GM19468 (cell line): ENCODE measurements around the gene TGFBR1.
A peak's percentile ranks its signal among the peaks of the same experiment; 100 is the strongest.

Experiments
- ATAC-seq: cut with Tn5 transposase; IDR thresholded peaks from one replicate; pipeline ENCODE4 v1.9.1; 2021; ENCODE audit warnings: mild to moderate bottlenecking, moderate library complexity, moderate number of reproducible peaks; ENCODE audit not compliant: unreplicated experiment; ENCODE audit errors: extremely low read depth

TGFBR1 gene

GRCh38 chr9:99103901-99104458 is 933 bp upstream of the TGFBR1 start:
- ATAC-seq, result no peak

DNA sequence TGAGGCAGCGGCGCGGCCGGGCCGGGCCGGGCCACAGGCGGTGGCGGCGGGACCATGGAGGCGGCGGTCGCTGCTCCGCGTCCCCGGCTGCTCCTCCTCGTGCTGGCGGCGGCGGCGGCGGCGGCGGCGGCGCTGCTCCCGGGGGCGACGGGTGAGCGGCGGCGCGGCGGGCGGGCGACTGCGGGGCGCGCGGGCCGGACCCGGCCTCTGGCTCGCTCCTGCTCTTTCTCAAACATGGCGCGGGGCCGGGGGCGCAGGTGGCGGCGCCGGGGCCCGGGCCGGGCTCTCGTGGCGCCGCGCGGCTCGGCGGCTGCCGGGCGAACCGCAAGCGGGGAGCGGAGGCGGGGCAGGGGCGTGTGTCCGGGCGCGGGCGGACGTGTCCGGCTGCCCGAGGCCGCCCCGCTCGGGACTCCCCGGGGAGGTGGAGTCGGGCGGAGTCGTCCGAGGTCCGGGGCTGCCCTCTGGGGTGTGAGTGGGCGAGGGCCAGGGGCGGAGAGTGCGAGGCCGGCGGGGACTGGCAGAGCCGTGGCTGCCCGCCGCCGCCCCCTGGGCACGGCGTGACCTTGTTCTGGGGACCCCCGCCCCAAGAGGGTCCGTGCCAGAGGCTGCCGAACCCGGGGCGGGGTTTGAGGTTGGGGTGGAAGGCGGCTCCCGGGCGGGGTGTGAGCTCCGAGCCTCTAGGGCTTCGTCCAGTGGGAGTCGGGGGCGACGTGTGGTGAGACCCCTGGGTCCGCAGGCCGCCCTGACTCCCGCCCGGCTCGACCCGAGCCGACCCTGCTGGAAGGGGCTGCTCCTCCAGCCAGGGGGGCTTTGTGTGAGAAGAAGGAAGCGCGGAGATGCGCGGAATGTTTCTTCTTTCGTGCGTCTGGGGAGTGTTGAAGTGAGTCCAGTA is 485 bp downstream of the TGFBR1 start:
- peak; percentile 8 for ATAC-seq

GRCh38 chr9:99106044-99106375 is 1.1 kb downstream of the TGFBR1 start:
- ATAC-seq, result no peak

DNA sequence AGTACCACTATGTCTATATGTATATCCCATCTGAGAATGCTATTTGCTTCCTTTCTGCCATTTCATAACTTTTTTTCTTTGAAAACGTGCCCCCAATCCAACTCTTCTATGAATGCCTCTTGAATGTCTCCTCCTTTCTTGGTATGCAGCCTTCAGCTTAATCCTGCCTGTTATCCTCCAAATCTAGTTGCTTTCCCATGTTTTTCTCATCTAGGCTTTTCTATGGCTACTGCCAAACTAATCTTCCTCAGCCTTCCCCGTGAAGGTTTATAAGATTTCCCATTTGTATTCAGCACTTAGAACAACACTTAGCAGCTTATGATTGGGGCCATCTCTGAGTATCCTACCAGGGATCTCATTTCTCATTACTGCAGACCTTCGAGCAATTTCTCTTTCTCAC is 2.5 kb downstream of the TGFBR1 start:
- no peak for ATAC-seq

DNA sequence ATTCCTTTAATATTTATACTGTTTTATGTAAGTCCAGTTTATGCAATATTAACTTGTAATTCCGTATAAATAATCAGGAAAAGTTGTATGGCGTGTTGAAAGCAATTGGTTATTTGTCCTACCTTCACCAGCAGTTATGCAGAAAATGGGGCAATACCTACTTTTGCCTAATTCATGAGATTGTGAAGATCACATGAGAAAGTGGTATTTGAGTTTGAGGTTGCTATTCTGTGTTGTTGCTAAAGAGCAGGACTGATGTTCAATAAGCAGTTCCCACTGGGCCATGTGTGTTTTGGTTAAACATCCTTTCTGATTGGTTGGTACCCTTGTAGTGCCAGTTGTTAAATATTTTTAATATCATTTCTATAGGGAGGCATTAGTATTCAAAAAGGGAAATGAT is 3.2 kb downstream of the TGFBR1 start:
- ATAC-seq, result no peak

- no peak for ATAC-seq
These were observed 4.6 kb downstream of the TGFBR1 start for GRCh38 chr9:99109522-99109921.

DNA sequence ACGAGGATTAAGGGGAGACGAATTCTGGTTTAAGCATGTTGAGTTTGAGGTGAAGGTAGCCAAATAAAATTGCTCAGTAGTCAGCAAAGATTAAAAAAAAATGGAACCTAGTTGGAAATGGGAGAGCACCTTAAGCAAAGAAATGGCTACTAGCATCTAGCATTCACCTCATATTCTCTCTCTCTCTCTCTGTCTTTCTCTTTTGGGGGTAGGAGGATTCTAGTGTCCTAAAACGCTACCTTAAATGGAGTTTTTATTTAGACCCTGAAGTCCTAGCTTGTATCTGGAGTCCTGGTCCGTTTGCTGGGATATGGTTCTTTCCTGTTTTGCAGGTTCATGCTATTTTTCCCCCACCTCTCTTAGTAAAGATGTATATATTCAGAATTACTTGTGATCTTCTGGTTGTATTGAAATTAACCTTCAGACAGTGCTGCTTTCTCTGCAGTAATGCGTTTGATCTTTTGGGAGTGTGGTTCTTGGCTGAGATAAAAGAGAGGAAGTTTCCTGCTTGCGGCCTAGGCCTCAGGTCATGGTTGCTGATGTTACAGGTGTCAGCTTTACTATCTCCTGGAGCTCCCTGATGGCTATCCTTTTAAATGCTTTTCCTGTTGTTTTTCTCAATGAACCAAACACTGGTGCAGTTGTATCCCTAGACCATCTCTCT is 8.0 kb downstream of the TGFBR1 start:
- no peak for ATAC-seq

DNA sequence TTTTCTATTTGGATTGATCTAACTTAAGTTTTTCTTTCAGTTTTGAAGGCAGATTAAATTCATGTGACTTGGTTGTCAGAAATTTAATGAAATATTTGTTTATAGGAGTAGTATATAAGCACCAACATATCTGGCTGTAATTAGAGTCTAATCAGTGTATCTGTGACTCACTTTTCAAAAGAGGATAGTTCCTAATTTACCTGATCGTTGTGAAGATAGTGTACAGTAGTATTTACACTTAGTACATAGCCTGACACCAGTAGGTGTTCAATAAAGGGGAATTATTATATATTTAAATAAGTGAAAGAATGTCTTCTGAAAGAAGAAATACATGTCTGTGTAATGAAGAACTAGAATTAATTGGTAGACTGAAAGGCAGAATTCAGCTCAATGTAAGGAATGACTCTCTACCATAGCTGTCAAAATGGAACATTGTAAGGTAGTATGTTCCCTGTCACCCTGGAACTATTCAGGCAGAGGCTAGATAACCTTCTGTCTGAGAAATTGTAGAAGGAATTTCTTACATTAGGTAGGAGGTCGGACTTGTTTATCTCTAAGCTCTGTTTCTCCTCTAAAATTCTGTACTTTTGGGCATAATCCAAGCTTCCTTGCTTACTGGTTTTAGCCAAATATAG is 8.6 kb downstream of the TGFBR1 start:
- ATAC-seq, result no peak

DNA sequence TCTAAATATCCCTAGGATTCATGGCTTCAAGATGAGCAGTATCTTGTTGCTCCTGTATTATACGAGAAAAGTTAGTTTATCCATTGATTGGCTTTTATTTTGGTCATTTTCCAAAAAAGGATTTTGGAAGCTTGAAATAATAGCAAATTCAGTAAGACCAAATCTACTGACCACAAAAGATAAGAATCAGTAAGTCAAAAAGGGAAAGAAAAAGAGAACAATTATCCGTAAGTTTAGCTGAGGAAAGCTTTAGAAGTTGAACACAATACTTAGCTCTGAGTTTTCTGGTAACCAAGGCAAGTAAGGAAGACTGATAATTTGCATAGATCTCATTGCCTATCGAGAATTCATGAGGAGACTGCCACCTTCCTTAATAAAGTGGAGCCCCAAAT is 9.1 kb downstream of the TGFBR1 start:
- no peak for ATAC-seq

GRCh38 chr9:99114846-99115500 is 10.1 kb downstream of the TGFBR1 start:
- ATAC-seq, result no peak

DNA sequence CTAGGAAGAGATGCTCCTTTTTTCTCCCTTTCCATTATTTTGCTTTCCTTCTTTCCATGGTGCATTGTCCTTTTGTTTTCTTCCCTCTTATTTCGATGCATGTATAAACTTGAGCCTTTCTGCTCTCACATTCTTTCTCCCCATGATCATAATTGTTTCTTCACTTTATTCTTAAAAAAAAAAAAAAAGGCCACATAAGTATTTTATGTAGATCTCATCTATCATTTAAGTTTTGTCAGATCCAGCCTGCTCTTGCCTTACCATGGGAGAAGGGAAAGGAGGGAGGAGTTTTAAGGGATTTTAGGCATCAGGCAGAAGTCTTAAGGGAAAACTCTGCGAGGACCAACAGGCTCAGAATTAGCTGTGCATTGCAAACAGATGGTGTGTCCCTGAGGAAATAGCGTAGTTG is 11.1 kb downstream of the TGFBR1 start:
- no peak for ATAC-seq

DNA sequence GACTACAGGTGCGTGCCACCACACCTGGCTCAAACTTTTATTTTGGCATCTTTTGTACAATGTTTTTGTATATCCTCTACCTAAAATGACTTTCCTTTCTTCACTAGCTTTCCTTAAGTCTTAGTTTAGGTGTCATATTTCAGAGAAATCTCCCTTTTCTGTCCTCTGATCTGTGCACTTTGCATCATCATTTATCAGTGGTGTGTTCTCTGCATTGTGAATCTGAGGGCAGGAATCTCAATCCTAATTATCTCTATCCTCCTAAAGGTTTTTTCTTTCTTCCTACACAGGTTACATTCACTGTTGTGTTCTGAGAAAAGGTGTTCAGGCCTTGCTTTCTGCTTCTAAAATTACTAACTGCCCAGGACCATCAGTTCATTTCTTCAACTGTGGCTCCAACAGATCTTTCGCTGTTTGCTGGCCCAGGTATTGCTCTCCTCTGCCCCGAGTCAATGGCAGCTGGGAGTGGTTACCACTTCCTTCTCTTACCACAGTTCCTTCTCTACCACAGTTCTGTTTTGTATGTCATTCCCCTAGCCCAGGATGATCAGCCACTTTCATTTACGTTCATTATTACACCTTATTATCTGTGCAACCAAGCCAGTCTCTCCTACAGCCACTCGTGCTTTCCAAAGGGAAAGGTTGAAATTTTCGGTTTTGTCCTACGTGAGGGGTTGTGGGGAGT is 14.0 kb downstream of the TGFBR1 start:
- ATAC-seq, result peak; percentile 87

- no peak for ATAC-seq
These were observed 15.2 kb downstream of the TGFBR1 start for GRCh38 chr9:99119976-99120655.

DNA sequence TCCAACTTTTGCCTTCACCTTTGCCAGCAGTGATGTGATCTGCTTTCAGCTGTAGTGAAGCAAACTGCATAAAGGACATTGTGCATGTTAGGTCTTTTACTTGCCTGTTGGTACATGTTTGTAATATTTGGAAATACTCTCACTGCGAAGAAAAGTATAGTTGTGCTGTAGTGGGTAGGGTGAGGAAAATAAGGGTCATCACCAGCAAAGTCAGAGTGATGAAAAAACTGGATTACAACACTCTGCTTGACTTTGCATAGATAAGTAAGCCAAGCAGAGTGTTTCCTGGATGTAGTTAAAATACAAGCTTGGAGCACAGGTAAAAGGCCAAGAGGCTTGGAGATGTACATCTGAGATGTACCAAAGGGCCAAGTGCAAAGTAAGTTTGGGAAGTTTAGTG is 16.7 kb downstream of the TGFBR1 start:
- no peak for ATAC-seq

- no peak for ATAC-seq
These were observed 19.8 kb downstream of the TGFBR1 start for GRCh38 chr9:99124534-99125255.

DNA sequence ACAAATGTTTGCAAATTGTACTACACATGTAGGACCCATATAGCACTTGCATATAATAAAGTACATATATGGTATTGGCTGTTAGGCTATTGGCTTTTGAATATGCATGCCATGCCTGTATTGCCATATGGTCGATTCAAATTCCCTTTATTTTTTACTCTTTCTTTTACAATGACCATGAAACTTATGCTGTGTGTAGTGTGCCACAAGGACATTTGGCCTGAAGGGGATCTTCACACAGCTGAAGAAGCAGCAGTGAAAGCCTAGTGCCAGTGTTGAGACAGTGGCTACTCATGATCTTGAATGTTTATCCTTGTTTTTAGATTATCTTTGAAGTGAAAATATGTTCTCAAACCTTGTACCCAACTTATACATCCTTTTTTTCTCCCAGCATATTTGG is 20.5 kb downstream of the TGFBR1 start:
- no peak for ATAC-seq

GRCh38 chr9:99126312-99126711 is 21.4 kb downstream of the TGFBR1 start:
- no peak for ATAC-seq

- ATAC-seq, result no peak
These were observed 22.6 kb downstream of the TGFBR1 start for GRCh38 chr9:99127356-99128132.
